DMS114 treated with DMSO at 0.1 percent for 48 hours (cell line): Measurements from ENCODE around the gene RAB36.
A peak's percentile ranks its signal among the peaks of the same experiment; 100 is the strongest.

ENCODE experiments used
- DNase-seq: peaks from one replicate; lab custom pipeline; 2025; ENCODE audit not compliant: unreplicated experiment; lab: John Stamatoyannopoulos, UW

Gene RAB36

GRCh38 chr22:23157560-23158515 is 12.6 kb downstream of the RAB36 start:
- no peak for DNase-seq

- no peak for DNase-seq
Measured at GRCh38 chr22:23158516-23159290, 13.4 kb downstream of the RAB36 start.

- no peak for DNase-seq
Measured at GRCh38 chr22:23159291-23159630, 14.0 kb downstream of the RAB36 start.

GRCh38 chr22:23161029-23161428 is 15.8 kb downstream of the RAB36 start:
- DNase-seq: no peak

DNA sequence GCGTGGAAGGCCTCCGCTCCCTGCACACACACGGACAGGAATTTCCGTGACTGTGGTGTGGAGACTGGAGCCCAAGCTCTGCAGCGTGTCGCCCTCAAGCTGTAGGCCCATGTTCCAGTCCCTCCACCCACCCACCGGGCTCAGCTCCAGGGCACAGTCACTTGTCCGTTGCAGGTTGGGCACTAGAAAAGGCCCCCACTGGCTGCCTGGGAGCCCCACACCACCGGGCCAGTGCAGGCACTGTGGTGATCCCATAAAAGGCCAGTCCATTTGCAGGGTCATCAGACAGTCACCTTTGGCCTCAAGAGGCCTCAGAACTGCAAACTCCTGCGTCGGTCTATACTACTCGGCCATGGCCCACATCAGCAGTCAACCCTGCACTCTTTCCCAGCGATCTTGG is 16.3 kb downstream of the RAB36 start:
- DNase-seq: no peak

DNA sequence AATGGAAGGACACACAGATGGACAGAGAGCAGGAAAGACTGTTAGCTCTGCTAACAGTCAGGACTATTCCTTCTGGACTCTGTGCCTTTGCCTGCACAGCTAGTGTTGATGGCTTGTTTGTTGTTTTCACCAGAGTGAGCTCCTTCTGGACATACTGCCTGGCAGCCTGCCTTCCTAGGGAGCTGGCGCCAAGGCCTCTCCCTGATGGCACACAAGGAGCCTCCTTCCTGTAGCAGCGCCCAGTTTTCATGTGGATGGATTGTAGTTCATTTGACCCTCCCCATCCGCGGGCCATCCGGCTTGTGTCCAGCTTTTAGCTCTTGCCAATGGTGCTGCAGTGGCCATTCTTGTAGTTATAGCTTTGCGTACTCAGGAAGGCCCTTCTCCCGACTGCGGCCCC is 18.4 kb downstream of the RAB36 start:
- DNase-seq: no peak

- DNase-seq: no peak
Measured at GRCh38 chr22:23164091-23164490, 18.8 kb downstream of the RAB36 start.

DNA sequence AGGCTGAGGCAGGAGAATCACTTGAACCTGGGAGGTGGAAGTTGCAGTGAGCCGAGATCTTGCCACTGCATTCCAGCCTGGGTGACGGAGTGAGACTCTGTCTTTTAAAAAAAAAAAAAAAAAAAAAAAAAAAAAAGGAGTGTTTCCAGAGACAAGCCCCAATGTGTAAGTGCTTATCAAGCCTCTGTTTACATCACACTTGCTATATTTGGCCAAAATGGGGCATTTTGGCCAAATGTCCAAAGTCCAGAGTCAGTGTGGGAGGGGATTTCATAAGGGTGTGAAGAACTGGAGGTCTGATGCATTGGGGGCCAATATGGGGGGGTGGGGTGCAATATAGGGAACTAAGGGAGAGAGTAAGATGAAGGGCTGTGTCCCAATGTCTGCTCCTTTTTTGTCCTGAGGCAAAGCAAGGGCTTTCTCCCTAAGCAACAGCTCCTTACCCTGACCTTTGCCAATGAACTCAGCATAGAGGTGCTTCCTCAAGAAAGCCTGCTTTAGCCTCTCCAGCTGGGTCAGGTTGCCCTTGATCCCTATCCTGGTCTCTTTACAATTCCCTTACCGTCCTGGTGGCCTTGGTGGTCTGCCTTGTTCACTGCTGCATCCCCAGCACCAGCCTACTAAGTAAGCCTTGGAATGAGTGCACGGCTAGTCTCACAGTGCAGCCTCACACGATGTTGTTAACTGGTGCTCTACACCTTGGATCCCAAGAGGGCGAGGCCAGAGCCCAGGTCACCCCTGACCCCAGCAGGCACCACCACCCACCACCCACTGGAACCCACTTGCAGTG is 21.0 kb downstream of the RAB36 start:
- no peak for DNase-seq

GRCh38 chr22:23166841-23167616 is 21.8 kb downstream of the RAB36 start:
- DNase-seq: no peak

- no peak for DNase-seq
Measured at GRCh38 chr22:23168391-23169042, 23.2 kb downstream of the RAB36 start.

DNA sequence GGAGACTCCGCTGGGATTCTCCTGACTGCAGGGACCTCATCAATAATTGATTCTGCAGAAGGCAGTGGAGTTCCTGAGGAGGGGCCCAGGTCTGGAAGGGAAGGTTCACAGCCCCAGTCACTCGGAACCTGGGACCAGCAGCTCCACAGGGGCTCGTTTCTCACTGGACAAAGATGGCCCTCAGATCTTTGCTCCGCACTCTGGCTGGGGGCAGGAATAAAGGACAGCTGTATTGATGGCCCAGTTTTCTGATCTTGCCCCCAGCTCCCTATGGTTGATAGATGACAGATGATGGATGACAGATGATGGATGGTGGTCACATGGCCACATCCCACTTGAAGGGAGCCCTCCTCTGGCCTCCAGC is 23.7 kb downstream of the RAB36 start:
- DNase-seq: no peak

DNA sequence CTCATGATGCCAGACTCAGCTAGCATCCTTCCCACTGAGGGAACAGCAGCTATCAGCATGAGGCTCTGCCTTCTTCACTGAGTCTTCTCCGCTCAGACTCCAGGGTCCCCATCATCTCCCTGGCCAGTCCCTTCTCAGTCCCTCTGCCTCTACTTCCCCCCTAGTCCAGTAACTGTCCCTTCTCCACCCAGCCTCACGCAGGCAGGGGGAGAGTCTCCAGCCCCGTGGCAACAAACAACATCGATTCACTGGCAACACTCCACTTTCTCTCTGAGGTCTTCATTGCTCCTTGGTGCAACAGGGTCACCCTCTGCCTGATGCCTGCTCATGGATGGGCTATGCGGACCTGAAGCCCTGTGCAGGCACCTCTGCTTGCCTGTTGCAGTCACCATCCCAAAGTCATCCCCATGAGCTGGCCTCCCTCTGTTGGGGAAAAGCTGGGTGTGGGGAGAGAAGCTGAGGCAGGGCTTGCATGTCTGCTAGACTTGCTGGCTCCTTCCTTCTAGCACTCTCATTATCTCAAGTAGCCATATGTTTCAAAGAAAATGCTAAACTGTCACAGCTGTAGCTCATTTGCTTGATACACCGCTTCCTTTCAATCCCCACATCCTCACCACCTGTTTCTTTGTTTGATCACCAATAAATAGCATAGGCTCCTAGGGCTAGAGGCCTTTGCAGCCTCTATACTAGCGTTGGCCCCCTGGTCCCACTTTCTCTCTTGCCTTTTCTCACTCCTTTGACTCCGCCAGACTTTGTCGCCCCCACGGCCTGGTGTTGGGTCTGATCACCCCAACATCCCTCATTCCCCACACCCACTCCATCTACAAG is 30.8 kb downstream of the RAB36 start:
- DNase-seq: no peak

GRCh38 chr22:23176645-23177027 is 31.4 kb downstream of the RAB36 start:
- no peak for DNase-seq

- DNase-seq: no peak
Measured at GRCh38 chr22:23177197-23177596, 31.9 kb downstream of the RAB36 start.

GRCh38 chr22:23178512-23179254 is 33.4 kb downstream of the RAB36 start:
- peak; percentile 45 for DNase-seq

DNA sequence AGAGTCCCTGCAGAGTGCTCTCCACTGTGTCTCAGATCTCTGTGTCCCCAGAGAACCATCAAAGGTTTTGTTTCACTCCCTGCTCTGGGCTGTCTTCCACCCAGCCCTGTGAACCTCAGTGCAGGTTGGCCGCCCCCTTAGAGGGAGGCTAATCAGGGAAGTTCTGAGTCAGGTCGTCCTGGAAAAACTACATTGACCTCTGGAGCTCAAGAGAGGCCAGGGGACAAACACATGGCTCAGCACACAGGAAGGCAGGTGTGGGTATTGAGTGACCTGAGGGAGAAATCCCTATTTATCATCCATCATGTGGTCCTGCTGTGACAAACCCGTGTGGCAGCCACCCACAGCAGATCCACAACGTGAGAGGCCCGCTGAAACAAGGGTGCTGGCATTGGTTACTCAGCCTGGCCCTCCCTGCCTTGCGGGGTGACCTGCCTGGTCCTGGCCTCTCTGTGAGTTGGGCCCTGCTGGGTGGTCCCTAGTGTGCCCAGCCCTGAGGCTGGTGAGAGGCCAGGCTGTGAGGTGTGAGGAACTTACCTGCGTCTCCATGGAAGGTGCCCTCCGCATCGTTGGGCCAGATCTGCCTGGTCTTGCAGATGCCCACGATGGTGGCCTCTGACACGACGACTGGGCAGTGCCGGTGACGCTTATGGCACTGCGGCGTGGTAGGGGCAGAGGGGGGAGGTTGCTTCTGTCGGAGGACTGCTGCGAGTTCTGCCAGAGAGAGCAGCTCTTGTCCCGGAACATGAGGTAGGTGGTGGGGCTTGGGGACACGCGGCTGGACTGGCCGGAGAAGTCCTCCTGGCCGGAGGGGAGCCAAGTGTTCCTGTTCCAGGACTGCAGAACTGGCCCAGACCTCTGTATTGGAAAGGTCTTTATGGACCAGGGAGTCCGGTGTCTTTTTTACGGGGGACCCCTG is 34.4 kb downstream of the RAB36 start:
- no peak for DNase-seq

GRCh38 chr22:23180301-23180892 is 35.1 kb downstream of the RAB36 start, which contains the start of gene BCR:
Gene BCR, plus strand, starts transcription at chr22:23180509. Its CDS starts 452 bp downstream, at chr22:23180961.
- DNase-seq: peak; percentile 35
